Coronary artery (tissue), 2 donors: ENCODE measurements around the gene CACNA1G.
A peak's percentile ranks its signal among the peaks of the same experiment; 100 is the strongest.

Experiments
- DNase-seq: peaks from one replicate; pipeline ENCODE4 v3.0.0-alpha.2; 2017; ENCODE audit warnings: low spot score
- H3K27ac ChIP-seq, 2 donors: fragments of 200-600 bp; sonication (generic); one replicate each; pipeline ENCODE4 v1.5.1; 2016 to 2019
- H3K4me3 ChIP-seq: fragments of 200-600 bp; sonication (generic); 2 replicates; pipeline ENCODE4 v1.5.1; 2016; ENCODE audit warnings: mild to moderate bottlenecking, moderate library complexity
- TF ChIP-seq, protein P1 (sequence below): fragments of 200-600 bp; sonication (generic); IDR thresholded peaks from one replicate; pipeline ENCODE4 v1.5.1; 2019; ENCODE audit warnings: antibody characterized with exemption

Gene CACNA1G

DNA sequence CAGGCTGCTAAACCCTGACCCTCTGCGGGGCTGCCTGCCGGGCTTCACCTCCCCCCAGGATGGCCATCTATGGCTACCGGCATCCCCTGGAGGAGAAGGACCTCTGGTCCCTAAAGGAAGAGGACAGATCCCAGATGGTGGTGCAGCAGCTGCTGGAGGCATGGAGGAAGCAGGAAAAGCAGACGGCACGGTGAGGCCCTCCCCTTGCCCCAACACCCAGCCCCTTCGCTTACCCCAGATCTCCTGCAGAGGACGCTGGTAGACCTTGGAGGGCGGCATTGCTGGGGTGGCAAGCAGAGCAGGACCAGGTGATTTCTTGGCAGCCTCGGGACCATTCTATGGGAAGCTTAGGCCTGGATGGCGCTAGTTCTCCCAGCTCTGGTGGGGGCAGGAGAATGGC lies 98.7 kb downstream of the CACNA1G start:
- TF ChIP-seq, protein P1, sequence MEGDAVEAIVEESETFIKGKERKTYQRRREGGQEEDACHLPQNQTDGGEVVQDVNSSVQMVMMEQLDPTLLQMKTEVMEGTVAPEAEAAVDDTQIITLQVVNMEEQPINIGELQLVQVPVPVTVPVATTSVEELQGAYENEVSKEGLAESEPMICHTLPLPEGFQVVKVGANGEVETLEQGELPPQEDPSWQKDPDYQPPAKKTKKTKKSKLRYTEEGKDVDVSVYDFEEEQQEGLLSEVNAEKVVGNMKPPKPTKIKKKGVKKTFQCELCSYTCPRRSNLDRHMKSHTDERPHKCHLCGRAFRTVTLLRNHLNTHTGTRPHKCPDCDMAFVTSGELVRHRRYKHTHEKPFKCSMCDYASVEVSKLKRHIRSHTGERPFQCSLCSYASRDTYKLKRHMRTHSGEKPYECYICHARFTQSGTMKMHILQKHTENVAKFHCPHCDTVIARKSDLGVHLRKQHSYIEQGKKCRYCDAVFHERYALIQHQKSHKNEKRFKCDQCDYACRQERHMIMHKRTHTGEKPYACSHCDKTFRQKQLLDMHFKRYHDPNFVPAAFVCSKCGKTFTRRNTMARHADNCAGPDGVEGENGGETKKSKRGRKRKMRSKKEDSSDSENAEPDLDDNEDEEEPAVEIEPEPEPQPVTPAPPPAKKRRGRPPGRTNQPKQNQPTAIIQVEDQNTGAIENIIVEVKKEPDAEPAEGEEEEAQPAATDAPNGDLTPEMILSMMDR, result no peak
- H3K4me3 ChIP-seq, result no peak overlapping the region
- no peak for DNase-seq
- H3K27ac ChIP-seq, result peak overlapping the region in 1 of 2 donors; percentile 75

DNA sequence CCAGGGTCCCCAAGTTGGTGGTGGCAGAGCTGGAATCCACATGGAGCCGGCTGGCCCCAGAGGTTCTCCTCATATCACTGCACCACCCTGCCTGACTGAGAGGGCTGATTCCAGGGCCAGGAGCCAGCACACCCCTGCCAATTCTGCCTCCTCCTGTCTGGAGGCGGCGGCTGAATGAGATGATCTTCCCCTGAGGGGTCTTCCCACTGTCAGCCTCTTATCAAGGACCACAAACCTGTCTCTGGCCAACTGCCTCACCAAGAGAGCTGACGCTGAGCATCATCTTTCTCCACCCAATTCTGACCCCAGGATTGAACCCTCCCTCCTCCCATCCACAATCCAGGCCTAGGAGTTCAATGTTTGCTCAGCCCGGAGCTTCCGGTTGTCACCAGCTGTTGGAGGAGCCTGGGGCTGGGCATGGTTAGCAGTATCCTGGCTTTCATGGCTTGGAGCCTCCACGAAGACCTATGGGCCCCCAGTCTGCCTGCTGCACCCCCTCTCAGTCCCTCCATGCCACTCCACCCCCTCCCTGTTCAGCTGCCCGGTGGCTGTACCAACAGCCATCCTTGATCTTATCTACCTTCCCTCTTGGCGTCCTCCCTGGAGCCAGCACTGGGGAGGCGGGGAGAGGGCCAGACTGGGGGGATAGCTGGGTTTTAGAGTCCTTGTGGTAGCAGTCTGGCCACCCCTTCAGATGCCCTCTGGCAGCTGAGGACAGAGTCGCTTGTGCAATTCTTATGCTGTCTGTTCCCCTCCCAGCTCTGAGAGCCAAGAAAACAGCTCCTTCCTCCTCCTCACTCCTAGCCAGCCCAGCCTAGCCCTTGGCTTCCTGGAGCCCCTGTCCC lies 99.7 kb downstream of the CACNA1G start:
- TF ChIP-seq, protein P1, result no peak
- DNase-seq, result no peak
- H3K27ac ChIP-seq, result peak overlapping the region; percentile 40 to 75
- H3K4me3 ChIP-seq, result no peak overlapping the region

DNA sequence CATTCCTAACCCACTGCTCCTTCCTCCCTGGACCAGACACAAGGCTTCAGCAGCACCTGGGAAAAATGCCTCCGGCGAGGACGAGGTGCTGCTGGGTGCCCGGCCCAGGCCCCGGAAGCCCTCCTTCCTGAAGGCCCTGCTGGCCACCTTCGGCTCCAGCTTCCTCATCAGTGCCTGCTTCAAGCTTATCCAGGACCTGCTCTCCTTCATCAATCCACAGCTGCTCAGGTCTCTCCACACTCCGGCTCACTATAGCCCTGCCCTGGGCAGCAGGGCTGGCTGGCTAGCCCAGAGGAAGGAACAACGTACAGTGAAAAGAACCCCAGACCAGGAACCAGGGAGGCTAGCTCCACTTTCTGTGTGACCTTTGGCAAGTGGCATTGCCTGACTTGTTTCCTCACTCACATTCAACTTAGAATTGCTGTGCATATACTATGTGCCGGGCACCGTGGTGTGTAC lies 100.4 kb downstream of the CACNA1G start:
- TF ChIP-seq, protein P1, result no peak
- H3K27ac ChIP-seq, result peak overlapping the region; percentile 40 to 75
- DNase-seq, result no peak
- H3K4me3 ChIP-seq, result no peak overlapping the region

DNA sequence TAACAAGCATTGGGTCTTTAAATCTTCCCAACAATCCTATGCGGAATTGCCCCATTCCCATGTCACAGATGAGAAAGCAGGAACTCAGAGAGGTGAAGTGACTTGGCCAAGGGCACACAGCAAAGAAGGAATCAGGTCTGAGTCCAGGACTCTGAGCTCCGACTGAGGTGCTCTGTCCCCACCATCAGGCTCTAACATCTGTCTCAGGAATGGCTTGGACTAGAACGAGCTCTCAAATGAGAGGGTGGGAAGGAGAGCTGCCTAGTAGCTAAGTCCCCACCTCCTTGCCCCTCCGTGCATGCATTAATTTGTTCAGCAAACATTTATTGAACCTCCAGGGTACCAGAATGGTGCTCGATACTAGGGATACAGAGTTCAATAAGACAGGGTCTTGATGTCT lies 100.8 kb downstream of the CACNA1G start:
- peak overlapping the region; percentile 10 to 75 for H3K27ac ChIP-seq
- TF ChIP-seq, protein P1, result no peak

DNA sequence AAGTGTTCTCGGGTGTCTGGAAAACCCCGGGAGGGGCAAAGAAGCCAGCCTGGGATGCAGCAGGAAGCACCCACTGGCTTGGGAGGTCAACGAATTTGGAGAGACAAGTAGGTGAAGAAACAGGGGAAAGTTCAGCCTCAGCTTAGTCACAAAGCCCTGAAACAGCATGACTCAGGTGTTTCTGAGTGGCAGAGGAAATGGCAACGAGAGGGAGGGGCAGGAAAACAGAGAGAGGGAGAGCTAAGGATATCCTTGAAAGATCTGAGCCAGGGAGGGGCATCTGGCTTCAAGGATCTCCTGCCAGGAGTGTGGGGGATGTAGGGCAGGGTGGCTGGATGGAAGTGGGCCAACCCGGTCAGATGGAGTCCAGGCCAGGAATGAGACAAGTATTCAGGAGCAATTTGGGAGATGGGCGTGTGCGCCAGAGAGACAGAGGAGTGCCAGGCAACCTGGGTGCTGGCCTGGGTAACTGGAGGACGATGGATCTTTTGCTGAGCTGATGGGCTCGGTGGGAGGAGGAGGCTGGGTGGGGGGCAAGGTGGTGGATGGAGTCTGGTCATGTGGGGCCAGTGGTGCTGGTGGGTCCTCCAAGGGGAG lies 101.4 kb downstream of the CACNA1G start:
- peak overlapping the region; percentile 10 to 75 for H3K27ac ChIP-seq

More for the DNA sequence above, 100.8 kb downstream of the CACNA1G start:
- no peak overlapping the region for H3K4me3 ChIP-seq
- DNase-seq, result no peak

DNA sequence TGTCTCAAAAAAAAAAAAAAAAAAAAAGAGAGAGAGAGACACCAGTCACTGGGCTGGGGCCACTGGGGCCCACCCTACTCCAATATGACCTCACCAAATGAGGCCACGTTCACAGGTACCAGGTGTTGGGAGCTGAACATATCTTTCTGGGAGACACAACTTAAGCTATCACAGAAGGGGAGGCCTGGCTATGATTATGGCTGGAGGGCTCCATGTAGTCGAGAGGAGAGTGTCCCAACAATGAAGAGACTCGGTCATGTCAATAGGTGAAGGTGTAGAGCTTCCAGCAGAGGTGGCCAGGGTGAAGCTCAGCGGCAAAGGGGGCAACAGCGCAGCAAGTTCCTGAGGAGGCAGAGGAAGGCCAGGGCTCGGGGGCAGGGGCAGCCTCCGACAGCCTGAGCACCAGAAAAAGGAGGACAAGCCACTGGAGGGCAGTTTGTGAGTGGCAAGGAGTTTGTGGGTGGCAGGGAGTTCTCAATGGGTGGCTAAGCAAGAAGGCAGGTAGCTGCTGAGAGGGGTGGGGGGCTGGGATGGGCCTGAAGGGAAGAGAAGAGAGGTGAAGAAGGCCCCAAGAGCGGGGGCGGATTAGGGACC lies 102.2 kb downstream of the CACNA1G start:
- DNase-seq, result no peak
- Histone ChIP-seq H3K4me3 (no peak overlapping the region), H3K27ac (no peak overlapping the region)
- TF ChIP-seq, protein P1, result no peak

More for the DNA sequence above, 101.4 kb downstream of the CACNA1G start:
- TF ChIP-seq, protein P1, result no peak
- H3K4me3 ChIP-seq, result no peak overlapping the region
- DNase-seq, result no peak
